ENCODE results near the gene NLK. TPM values are rescaled to one million over a fixed set of nuclear protein-coding genes. Genes with fewer than 3 reads are reported as not detected.

Gene NLK
- total RNA-seq, 1 donor from 2014 or later: 26.0 TPM

DNA sequence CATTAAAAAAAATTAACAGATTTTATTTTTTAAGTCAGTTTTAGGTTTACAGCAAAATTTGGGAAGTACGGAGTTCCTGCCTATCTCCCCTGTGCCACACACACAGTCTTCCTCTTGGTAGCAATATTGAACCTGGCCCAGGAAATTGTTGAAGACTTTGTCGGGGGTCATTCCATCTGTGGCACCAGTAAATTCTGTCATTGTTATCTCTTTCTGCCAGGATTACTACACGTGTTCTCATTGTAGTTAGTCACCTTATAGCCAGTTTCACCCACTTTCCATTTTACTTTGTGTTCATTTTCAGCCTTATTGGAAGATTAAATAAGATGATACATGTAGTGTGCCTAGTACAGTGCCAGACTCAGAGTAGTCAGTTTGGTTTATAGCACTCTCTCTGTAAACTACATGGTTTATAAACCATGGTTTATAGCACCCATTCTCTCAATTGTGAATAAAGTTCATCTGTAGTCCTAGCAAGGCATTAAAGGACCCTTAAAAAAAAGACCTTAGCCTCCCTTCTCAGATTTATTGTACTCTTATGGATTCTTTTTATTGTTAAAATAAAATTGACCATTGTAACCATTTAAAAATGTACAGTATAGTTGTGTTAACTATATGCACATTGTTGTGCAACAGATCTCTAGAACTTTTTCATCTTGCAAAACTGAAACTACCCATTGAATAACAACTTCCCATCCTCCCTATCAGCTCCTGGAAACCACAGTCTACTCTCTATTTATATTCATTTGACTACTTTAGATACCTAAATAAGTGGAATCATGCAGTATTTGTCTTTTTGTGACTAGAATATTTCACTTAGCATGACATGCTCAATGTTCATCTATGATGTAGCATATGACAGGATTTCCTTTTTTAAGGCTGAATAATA lies 36.1 kb downstream of the NLK start:
- Mint-ChIP-seq H3K27me3 (ENCODE audit: low read depth) (no peaks in the 10 kb centered on the region), H3K4me3 (no peak overlapping the region), H3K9me3 (no peaks in the 10 kb centered on the region), H3K36me3 (ENCODE audit: low read depth) (no peaks in the 10 kb centered on the region), H3K27ac (ENCODE audit: unreplicated experiment) (no peak overlapping the region), H3K4me1 (no peaks in the 10 kb centered on the region)
- no peak for TF ChIP-seq CTCF (conservative IDR thresholded peaks at IDR 0.05)
- DNase-seq (ENCODE audit: low read depth, low spot score): no peak

DNA sequence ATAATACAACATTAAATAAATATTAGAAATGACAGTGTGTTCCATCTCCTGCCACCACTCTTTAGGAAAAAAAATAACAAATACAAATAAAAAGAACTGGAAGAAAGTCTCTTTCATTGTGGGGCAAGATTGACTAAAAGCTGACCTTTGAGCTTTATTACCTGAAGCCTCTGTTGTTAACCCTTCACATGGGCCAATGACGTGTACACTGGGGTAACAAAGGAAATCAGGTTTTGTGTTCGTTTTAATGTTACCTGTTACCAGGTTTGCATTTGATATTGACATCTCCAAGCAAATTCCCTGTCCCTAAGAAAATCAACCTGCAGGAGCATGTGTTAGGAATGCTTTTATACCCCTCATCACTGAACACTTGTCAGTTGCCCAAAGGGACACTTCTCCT lies 39.0 kb downstream of the NLK start:
- Mint-ChIP-seq H3K4me1 (no peaks in the 10 kb centered on the region), H3K36me3 (ENCODE audit: low read depth) (peaks cover 3% of the 10 kb centered on the region), H3K9me3 (no peaks in the 10 kb centered on the region), H3K27ac (ENCODE audit: unreplicated experiment) (no peak overlapping the region), H3K4me3 (no peak overlapping the region), H3K27me3 (ENCODE audit: low read depth) (no peaks in the 10 kb centered on the region)
- TF ChIP-seq CTCF (conservative IDR thresholded peaks at IDR 0.05): no peak
- no peak for DNase-seq (ENCODE audit: low read depth, low spot score)

DNA sequence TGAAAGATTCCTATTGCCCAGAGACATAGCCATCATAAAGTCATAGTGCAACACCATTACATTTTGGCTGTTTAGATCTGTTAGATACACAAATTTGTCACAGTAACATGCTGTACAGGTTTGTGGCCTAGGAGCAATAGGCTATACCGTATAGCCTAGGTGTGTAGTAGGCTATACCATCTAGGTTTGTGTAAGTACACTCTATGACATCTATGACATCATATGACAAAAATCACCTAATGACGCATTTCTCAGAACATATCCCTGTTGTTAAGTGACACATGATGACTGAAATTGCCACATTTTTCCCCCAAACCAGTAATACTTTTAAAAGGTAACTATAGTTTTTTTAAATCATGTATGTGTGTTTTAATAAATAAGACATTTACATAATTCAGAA lies 43.3 kb downstream of the NLK start:
- Mint-ChIP-seq H3K36me3 (ENCODE audit: low read depth) (peaks cover 17% of the 10 kb centered on the region), H3K27ac (ENCODE audit: unreplicated experiment) (no peak overlapping the region), H3K4me1 (no peaks in the 10 kb centered on the region), H3K27me3 (ENCODE audit: low read depth) (no peaks in the 10 kb centered on the region), H3K9me3 (peaks cover 5% of the 10 kb centered on the region), H3K4me3 (no peak overlapping the region)
- TF ChIP-seq CTCF (conservative IDR thresholded peaks at IDR 0.05): no peak
- DNase-seq (ENCODE audit: low read depth, low spot score): no peak

- Mint-ChIP-seq H3K4me1 (peaks cover 2% of the 10 kb centered on the region), H3K36me3 (ENCODE audit: low read depth) (peaks cover 18% of the 10 kb centered on the region), H3K27ac (ENCODE audit: unreplicated experiment) (no peak overlapping the region), H3K9me3 (peaks cover 5% of the 10 kb centered on the region), H3K27me3 (ENCODE audit: low read depth) (no peaks in the 10 kb centered on the region), H3K4me3 (no peak overlapping the region)
- TF ChIP-seq CTCF (conservative IDR thresholded peaks at IDR 0.05): no peak
- no peak for DNase-seq (ENCODE audit: low read depth, low spot score)
Measured at GRCh38 chr17:28086519-28086918, 44.0 kb downstream of the NLK start.

DNA sequence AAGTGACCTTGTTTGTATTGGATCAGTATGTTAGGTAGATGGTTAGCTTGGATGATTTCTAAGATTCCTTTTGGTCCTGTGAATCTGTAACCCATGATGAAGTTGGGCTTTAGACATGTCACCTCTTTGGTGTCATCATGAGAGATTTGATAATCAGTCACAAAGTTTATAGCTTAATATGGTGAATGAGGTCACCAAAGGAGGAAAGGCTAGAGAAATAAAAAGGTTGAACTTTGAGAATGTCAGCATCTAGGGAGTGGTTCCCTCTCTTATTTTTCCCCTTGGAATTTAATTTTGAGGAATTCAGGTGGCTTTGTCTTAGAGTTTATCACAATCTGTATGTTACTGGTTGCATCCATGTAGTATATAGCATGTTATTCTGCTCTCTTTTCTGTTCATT lies 45.3 kb downstream of the NLK start:
- Mint-ChIP-seq H3K27me3 (ENCODE audit: low read depth) (no peaks in the 10 kb centered on the region), H3K4me1 (peaks cover 7% of the 10 kb centered on the region), H3K4me3 (no peak overlapping the region), H3K9me3 (peaks cover 5% of the 10 kb centered on the region), H3K27ac (ENCODE audit: unreplicated experiment) (no peak overlapping the region), H3K36me3 (ENCODE audit: low read depth) (peaks cover 18% of the 10 kb centered on the region)
- no peak for DNase-seq (ENCODE audit: low read depth, low spot score)
- no peak for TF ChIP-seq CTCF (conservative IDR thresholded peaks at IDR 0.05)

All from neural crest cell (in vitro differentiated cells).